Measurements from ENCODE around the gene AK9.
"Not testable (repeated sequence)": the region's sequence is repeated elsewhere in the genome, so short reads cannot be mapped to it uniquely, and the experiment has no call there.

GRCh38 chr6:109569901-109570300 is 121.1 kb downstream of the AK9 start:
- TF ChIP-seq CTCF (IDR thresholded peaks at IDR 0.05); REST (IDR thresholded peaks at IDR 0.05; ENCODE audit: insufficient read depth in 1 of 2, low read depth in 2 of 2, low read length in 1 of 2); POLR2AphosphoS5 (IDR thresholded peaks at IDR 0.05; ENCODE audit: low read depth, low read length); SIN3A (IDR thresholded peaks at IDR 0.05; ENCODE audit: borderline replicate concordance, insufficient read depth, low read depth, low read length): not testable (repeated sequence)
